GM21619 (cell line): ENCODE data around the gene EPRS1.
"Not testable (repeated sequence)": the region's sequence is repeated elsewhere in the genome, so short reads cannot be mapped to it uniquely, and the experiment has no call there.

Source experiments
- ATAC-seq: cut with Tn5 transposase; IDR thresholded peaks from one replicate; pipeline ENCODE4 v1.9.1; 2021; ENCODE audit not compliant: unreplicated experiment

Gene EPRS1

DNA sequence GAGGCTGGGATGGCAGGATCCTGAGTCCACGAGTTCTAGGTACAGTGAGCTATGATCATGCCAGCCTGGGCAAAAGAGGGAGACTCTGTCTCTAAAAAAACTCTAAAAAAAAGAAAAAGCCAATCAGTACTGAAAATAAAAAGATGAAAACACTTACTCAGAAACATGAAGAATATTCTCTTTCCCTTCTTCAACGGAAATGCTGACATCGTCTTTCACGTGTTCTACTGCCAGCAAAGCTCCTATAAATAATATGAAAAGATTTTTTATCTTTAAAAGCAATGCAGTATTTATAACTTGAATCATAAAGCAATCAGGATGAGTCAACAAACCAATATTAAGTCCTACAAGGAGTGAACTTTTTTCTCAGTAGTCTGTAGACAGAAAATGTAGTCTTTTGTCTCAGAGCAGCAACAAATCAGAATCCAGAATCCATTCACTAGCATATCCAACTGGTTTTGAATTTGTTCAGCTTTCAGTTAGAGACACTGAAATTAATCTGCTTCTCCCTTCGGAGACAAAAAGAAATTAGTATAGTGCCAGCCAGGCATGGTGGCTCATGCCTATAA, 6.2 kb downstream of the EPRS1 start:
- no peak for ATAC-seq

GRCh38 chr1:220038640-220039039, 7.7 kb downstream of the EPRS1 start:
- no peak for ATAC-seq

GRCh38 chr1:220037810-220038209, 8.5 kb downstream of the EPRS1 start:
- not testable (repeated sequence) for ATAC-seq

DNA sequence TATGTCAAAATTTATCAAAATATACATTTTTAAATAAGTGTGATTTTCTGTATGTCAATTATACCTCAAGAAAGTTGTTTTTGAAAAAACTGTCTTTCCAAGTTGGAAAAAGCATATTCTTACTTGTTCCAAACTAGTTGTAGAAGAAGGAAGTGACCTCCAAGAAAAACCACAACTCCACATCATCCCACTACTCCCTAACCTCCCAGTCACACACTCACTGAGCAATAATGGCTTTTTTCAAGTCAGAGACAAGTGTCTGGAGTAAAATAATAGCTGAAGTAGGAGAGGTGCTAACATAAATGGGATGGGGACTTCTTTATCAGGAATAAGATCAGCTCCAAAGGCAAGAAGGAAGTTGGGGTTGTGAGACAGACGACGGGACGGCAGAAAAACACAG, 13.4 kb downstream of the EPRS1 start:
- ATAC-seq = no peak

- no peak for ATAC-seq
These were observed 15.0 kb downstream of the EPRS1 start for GRCh38 chr1:220031287-220031686.

GRCh38 chr1:220028346-220028895, 17.9 kb downstream of the EPRS1 start:
- ATAC-seq = peak; percentile 75

- no peak for ATAC-seq
These were observed 27.2 kb downstream of the EPRS1 start for GRCh38 chr1:220019071-220019470.

DNA sequence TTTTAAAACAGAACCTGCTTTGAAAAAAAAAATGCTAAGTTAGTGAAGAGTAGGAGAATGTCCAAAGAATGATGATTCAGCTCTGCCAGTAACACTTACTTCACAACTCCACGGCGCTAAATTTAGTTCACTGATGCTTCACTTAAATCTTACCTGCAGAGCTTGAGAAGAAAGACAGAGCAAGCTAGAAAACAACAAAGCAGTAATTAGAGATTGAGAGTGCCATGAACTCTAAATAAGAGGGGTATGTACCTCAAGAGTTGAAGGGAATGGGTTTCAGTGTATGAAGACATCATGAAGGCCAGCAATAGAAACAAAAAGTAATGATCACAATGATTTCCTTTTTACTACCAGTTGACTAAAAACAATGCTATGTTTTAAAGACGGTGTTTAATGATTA, 32.8 kb downstream of the EPRS1 start:
- peak; percentile 93 for ATAC-seq

- ATAC-seq = no peak
These were observed 34.0 kb downstream of the EPRS1 start for GRCh38 chr1:220012259-220012658.

DNA sequence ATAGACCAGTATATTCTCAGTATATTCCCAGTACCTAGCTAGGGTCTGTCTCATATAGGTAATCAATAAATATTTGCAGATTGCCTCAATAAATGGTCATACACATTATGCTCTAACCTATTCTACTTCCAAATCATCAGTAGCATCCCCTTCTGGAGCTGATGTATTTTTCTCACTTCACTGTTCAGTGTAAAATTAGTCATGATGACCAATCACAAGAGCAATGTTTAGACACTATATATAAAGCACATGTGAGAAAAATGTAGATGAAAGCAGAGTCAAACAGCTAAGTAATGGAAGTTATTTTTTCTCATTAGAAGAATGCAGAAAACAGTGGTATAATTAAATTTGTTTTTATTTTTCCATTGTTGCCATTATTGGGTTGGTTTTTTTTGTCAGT, 34.7 kb downstream of the EPRS1 start:
- no peak for ATAC-seq

GRCh38 chr1:220007438-220007837, 38.9 kb downstream of the EPRS1 start:
- ATAC-seq = no peak

DNA sequence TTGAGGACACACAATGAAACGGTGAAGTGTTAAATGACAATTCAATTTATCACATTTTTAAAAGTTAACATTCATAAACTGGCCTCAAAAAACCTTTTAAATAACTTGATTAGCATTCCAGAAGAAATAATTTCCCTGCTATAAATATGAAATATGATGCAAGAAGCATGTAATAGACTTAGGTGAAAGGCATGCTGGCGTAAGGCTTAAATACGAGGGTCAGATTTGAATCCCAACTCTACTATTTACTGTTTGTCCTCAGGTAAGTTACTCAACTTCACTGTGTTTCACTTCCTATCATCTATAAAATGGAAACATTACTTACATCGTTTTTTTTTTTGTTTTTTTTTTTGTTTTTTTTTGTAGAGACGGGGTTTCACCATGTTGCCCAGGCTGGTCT, 40.8 kb downstream of the EPRS1 start:
- ATAC-seq = no peak

DNA sequence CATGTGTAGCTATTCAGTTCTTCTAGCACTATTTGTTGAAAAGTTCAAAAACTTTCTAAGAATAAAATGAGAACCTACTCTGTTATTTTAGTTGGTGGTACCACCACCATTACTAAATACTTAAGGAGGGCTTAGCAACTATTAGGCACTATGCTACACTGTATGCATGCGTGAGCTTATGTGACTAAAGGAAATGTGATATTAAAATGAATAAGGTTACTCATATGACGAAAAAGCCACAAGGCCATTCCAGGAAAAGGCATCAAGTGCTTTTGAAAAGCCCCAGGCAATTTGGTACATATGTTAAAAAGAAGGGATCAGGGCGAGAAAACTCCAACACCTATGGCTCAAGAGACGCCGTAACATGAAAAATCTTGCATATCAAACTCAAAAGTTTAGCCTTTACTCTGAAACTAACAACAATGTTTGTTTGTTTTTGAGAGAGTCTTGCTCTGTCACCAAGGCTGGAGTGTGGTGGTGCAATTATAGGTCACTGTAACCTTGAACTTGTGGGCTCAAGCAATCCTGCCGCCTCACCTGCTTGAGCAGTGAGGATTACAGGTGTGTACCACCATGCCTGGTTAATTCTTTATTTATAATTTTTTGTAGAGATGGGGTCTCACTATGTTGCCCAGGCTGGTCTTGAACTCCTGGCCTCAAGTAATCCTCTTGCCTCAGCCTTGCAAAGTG, 42.5 kb downstream of the EPRS1 start:
- no peak for ATAC-seq

- no peak for ATAC-seq
These were observed 43.3 kb downstream of the EPRS1 start for GRCh38 chr1:220003015-220003414.

- ATAC-seq = no peak
These were observed 45.2 kb downstream of the EPRS1 start for GRCh38 chr1:220001095-220001501.

DNA sequence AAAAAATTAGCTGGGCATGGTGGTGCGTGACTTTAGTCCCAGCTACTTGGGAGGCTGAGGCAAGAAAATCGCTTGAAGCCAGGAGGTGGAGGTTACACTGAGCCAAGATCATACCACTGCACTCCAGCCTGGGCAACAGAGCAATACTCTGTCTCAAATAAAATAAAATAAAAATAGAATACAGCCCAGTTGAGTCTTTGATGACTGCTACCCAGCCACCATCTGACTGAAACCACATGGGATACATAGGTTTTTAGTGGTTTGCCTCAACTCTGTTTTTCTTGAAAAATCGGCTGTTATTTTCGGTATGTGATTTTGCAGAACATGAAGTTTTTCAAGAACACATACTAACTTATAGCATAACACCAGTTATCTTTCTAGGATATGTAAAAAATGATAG, 46.5 kb downstream of the EPRS1 start:
- ATAC-seq = no peak
